ENCODE measurements around the gene TCEAL7.

DNA sequence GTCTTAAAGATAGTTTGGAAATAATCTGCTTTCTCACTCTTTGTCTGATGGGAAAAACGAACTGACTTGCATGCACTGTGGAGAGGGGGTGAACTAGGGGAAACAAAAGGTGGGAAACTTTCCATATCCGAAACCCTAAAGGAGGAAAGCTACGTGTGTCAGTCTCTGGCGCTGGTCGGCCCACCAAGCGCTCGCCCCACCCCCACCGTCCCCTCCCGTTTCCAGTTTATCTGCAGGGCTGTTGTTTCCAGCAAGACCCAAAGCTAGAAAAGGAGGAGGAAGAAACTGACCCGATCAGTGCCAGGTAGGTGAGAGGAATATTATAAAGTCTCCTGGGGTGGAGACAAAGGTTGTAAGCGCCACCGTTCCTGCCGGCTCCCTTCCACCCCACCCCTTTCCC lies 26.8 kb downstream of the TCEAL7 start:
- TF ChIP-seq ZNF668 (CRISPR knock-in tag; IDR thresholded peaks at IDR 0.05) (no peak), ZNF551 (CRISPR knock-in tag; IDR thresholded peaks at IDR 0.05) (no peak), MTF1 (CRISPR knock-in tag; IDR thresholded peaks at IDR 0.05; ENCODE audit: borderline replicate concordance) (no peak), MAFK (IDR thresholded peaks at IDR 0.05; ENCODE audit: low read length) (no peak)
- TF ChIP-seq, protein P1, sequence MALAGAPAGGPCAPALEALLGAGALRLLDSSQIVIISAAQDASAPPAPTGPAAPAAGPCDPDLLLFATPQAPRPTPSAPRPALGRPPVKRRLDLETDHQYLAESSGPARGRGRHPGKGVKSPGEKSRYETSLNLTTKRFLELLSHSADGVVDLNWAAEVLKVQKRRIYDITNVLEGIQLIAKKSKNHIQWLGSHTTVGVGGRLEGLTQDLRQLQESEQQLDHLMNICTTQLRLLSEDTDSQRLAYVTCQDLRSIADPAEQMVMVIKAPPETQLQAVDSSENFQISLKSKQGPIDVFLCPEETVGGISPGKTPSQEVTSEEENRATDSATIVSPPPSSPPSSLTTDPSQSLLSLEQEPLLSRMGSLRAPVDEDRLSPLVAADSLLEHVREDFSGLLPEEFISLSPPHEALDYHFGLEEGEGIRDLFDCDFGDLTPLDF (CRISPR knock-in tag; IDR thresholded peaks at IDR 0.05), result no peak

Measured in K562 (cell line).